GM12874 (cell line): ENCODE data around the gene FBXO4.

ENCODE experiments used
- CTCF ChIP-seq: IDR thresholded peaks from 2 replicates; pipeline ENCODE4 v1.5.1; 2011; ENCODE audit warnings: low read depth, mild to moderate bottlenecking, control low read depth, low read length, moderate library complexity; ENCODE audit not compliant: insufficient read depth

The FBXO4 gene

GRCh38 chr5:41903892-41904799, 20.9 kb upstream of the FBXO4 start, which contains the start of gene RIMOC1:
Gene RIMOC1 (plus strand): TSS chr5:41904344. CDS start chr5:41904368, 24 bp downstream.
- TF ChIP-seq CTCF: no peak

- TF ChIP-seq CTCF: no peak
Observed at GRCh38 chr5:41906151-41906550, 18.9 kb upstream of the FBXO4 start.

- TF ChIP-seq CTCF: no peak
Observed at GRCh38 chr5:41908374-41909079, 16.6 kb upstream of the FBXO4 start.

DNA sequence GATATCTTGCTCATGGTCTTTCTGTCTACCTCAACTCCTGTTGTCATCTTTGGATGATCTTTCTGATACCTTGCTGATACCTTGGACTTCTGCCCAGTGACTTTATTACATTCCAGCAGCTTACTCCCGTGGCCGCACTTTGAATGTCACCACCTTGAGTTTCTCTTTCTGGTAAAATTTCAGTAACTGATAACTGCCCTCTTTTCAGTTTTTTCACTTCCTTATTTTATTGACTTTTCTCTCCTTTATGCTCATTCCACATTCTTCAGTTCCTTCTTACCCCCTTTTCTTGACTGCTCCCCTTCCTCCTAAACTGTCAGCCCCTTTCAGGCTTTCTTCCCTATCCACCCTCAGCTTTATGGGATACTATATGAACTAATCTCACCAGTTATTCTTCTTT, 7.0 kb upstream of the FBXO4 start:
- TF ChIP-seq CTCF: no peak

DNA sequence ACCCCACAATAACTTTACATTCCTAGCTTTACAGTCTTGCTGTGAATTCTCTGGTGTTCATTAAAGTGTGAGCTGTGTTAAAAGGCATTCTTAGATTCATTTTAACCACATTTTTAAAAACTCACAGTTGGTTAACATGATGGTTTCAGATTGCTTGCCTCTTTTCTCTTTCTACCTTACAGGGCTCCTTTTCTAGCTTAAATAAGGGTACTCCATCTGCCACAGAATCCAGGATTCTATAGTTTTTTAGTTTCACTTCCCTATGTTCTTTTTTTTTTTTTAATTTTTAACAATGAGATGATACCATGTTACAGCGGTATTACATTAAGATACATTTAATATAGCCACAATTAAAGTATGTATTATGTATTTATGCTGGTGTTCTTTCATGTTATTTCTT, 3.9 kb upstream of the FBXO4 start:
- no peak for TF ChIP-seq CTCF

GRCh38 chr5:41921874-41922273, 3.2 kb upstream of the FBXO4 start:
- TF ChIP-seq CTCF: no peak

DNA sequence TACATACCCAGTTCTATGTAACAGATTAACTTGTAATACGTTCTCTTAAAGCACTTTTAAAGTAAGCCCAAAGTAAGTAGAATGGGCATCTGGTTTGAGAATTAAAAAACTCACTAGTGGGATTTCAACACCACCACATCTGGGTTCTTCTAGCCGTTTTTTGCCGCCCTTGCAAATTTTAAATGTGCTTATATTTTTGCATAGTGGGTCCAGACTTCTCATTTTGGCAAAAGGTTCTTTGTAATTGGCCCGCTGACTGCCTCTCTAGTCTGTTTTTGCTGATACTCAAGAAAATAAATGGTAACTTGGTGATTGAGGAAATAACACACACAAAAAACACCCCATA, 582 bp upstream of the FBXO4 start:
- TF ChIP-seq CTCF: no peak
